ENCODE data around the gene MASP1.

The MASP1 gene

GRCh38 chr3:187264911-187265310, 26.6 kb downstream of the MASP1 start:
- peak; percentile 71 for DNase-seq

- peak; percentile 69 for DNase-seq
Measured at GRCh38 chr3:187264021-187264420, 27.5 kb downstream of the MASP1 start.

- peak; percentile 27 for DNase-seq
Measured at GRCh38 chr3:187263270-187263669, 28.3 kb downstream of the MASP1 start.

GRCh38 chr3:187262360-187262759, 29.2 kb downstream of the MASP1 start:
- no peak for DNase-seq

- peak; percentile 94 for DNase-seq
Measured at GRCh38 chr3:187261541-187261969, 30.0 kb downstream of the MASP1 start.

- no peak for DNase-seq
Measured at GRCh38 chr3:187259171-187259570, 32.4 kb downstream of the MASP1 start.

GRCh38 chr3:187257992-187258692, 33.4 kb downstream of the MASP1 start:
- no peak for DNase-seq

- DNase-seq: no peak
Measured at GRCh38 chr3:187257471-187257870, 34.1 kb downstream of the MASP1 start.

GRCh38 chr3:187256051-187256616, 35.4 kb downstream of the MASP1 start:
- no peak for DNase-seq

- DNase-seq: no peak
Measured at GRCh38 chr3:187255314-187255713, 36.2 kb downstream of the MASP1 start.

- DNase-seq: no peak
Measured at GRCh38 chr3:187252311-187252710, 39.2 kb downstream of the MASP1 start.

GRCh38 chr3:187251599-187251998, 39.9 kb downstream of the MASP1 start:
- DNase-seq: no peak

GRCh38 chr3:187247398-187247797, 44.1 kb downstream of the MASP1 start:
- DNase-seq: peak; percentile 12

GRCh38 chr3:187243933-187244524, 47.5 kb downstream of the MASP1 start:
- peak; percentile 33 for DNase-seq

GRCh38 chr3:187242900-187243299, 48.6 kb downstream of the MASP1 start:
- no peak for DNase-seq

- no peak for DNase-seq
Measured at GRCh38 chr3:187242435-187242834, 49.1 kb downstream of the MASP1 start.

- DNase-seq: peak; percentile 13
Measured at GRCh38 chr3:187238835-187239234, 52.7 kb downstream of the MASP1 start.

GRCh38 chr3:187238239-187238638, 53.3 kb downstream of the MASP1 start:
- DNase-seq: no peak

- no peak for DNase-seq
Measured at GRCh38 chr3:187237741-187238140, 53.8 kb downstream of the MASP1 start.

GRCh38 chr3:187236962-187237361, 54.6 kb downstream of the MASP1 start:
- no peak for DNase-seq

GRCh38 chr3:187230011-187230410, 61.5 kb downstream of the MASP1 start:
- DNase-seq: no peak

GRCh38 chr3:187228740-187229139, 62.8 kb downstream of the MASP1 start:
- DNase-seq: no peak

GRCh38 chr3:187227658-187228258, 63.8 kb downstream of the MASP1 start:
- DNase-seq: peak; percentile 75

- DNase-seq: no peak
Measured at GRCh38 chr3:187223799-187224198, 67.7 kb downstream of the MASP1 start.
